Stimulated activated CD4-positive, alpha-beta T cell treated with anti-CD3 and anti-CD28 coated beads, Interleukin-1b, Interleukin-23, amount 100 ng/mL, for 4 hours (primary cell): ENCODE data around the gene STAT6.
A peak's percentile ranks its signal among the peaks of the same experiment; 100 is the strongest.

Experiments
- DNase-seq, 2 donors: peaks; one replicate each; pipeline ENCODE4 v3.0.0-alpha.2; 2020; ENCODE audit warnings: low read depth in 2 of 2

The STAT6 gene

DNA sequence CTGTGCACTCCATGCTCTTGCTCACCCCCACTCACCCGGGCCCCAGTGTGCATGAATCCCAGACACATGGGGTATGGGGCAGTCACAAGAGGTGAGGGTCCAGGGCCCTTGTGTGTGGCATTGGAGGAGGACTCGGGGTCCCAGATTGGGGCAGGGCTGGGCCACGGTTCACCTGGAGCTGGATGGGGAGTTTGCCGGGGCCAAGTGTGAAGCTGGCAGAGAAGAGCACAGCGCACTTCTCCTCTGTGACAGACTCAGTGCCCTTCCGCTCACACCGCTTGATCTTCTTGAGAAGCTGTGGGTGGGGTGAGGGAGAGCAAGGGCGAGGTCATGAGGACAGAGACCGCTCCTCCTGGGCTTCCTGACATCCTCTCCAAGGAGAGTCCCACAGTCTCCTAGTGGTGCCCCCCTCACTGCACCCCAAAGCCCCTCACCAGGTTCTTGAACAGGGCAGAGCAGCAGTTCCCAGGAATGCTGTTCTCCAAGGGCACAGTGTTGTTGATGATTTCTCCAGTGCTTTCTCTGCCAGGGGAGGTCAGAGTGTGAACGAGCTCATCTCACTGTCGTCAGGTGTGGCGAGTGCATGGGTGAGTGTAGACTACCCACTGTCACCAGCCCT, 6.8 kb downstream of the STAT6 start:
- DNase-seq, result no peak

DNA sequence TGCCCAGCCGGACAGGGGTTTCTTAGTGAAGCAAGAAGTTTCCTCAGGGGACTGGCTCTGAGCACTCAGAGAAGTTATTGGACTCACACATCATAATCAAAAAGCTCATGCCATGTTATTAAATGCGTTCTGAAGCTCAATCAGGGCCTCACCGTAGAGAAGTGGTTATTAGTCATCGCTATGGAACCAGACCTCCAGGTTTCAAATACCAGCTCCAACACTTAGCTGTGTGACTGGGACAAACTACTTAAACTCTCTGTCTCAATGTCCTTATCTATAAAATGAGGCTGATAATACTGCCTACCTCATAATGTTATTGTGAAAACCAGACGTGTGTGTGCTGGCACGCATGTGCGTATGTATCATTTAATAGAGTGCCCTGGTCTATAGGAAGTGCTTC, 7.3 kb downstream of the STAT6 start:
- no peak for DNase-seq

DNA sequence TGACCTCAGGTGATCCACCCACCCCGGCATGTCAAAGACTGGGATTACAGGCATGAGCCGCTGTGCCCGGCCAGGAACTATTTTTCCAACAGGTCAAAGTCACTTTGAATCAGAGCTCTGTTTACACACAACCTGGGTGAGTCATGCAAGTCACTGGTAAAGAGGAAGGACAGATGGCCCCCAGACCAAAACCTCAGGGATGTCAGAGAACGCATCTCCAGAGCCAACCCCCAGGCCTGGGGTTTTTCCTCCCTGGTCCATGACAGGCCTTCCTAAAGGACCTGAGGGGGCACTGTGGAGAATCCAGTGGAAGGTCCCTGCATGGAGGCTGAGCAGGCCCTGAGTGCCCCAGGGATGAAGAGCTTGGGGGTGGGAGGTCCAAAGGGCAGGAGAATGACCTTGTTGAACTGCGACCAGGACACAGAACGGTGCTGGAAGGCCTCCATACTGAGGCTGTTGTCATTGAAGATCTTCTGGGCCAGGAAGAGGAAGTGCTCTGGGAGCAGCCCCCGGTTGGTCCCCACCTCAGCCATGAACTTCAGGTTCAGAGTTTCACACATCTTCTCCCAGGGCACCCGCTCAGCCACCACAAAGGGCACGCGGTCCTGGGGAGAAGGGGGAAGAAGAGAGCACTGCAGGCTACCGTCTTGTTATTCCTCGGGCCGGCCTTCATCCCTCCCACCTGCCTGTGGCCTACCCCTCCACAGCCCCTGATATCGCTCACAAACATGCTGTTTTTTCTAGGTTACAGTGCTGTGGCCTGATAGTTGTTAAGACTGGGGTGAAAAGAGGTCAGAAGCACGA, 9.1 kb downstream of the STAT6 start:
- DNase-seq, result no peak

DNA sequence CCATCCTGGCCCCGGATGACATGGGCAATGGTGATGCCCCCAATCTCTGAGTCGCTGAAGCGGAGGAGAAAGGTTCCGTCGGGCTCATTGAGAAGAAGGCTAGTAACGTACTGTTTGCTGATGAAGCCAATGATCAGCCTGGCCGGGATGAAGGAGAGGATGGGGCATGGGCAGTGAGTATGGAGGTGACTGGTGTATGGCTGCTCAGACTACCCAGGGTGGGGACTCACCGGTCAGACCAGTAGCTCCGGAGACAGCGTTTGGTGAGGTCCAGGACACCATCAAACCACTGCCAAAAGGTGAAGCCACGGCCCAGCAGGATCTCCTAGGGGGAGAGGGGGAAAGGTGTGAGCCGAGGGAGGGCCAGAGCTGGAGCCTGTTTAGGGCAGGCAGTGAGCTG, 11.4 kb downstream of the STAT6 start:
- DNase-seq, result no peak

DNA sequence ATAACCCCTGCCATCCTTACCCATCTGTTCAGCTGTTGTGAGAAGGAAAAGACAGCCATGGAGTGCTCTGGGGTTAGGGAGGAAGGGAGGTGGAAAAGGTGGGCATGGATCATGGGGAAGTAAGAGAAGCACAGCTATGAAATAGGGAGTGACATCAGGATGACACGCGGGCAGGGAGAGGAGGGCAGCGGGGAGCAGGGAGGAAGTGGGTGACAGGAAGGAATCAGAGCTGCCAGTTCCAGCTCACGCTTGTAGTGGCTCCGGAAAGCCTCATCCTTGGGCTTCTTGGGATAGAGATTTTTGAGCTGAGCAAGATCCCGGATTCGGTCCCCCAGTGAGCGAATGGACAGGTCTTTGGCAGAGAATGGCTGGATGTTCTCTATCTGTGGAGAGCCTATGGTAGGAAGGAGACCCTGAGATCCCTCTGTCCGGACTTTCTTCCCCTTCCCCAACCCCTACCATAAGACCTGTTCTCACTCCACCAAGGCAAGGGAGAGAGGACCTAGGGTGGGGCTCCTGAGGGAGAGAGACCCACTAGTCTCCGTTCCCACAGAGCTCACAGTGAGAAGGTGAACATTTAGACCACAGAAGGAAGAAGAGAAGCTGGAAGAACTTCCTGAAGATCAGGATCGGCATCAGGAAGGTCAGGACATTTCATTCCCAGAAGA, 12.0 kb downstream of the STAT6 start:
- no peak for DNase-seq

DNA sequence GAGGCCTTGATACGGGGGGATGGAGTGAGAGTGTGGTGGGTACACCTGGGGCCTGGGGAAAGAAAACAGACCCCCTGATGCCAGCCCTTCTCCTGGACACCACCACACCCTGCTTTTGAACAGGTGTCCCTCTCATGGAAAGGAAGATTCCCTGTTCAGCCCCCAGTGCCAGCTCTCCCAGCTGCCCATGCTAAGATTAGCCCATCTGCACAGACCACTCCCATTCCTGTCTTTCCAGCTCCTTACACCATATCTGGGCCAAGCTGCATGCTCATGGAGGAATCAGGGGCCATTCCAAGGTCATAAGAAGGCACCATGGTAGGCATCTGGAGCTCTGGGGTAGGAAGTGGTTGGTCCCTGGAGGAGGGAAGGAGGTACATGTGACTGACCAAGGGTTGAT, 12.6 kb downstream of the STAT6 start:
- DNase-seq, result no peak

DNA sequence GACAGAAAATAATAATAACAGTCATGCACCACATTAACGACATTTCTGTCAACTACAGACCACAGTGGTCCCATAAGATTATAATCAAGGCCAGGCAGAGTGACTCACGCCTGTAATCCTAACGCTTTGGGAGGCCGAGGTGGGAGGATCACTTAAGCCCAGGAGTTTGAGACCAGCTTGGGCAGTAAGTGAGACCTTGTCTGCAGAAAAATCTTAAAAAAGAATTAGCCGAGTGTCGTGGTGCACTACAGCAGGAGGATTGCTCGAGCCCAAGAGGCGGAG, 13.7 kb downstream of the STAT6 start:
- no peak for DNase-seq

DNA sequence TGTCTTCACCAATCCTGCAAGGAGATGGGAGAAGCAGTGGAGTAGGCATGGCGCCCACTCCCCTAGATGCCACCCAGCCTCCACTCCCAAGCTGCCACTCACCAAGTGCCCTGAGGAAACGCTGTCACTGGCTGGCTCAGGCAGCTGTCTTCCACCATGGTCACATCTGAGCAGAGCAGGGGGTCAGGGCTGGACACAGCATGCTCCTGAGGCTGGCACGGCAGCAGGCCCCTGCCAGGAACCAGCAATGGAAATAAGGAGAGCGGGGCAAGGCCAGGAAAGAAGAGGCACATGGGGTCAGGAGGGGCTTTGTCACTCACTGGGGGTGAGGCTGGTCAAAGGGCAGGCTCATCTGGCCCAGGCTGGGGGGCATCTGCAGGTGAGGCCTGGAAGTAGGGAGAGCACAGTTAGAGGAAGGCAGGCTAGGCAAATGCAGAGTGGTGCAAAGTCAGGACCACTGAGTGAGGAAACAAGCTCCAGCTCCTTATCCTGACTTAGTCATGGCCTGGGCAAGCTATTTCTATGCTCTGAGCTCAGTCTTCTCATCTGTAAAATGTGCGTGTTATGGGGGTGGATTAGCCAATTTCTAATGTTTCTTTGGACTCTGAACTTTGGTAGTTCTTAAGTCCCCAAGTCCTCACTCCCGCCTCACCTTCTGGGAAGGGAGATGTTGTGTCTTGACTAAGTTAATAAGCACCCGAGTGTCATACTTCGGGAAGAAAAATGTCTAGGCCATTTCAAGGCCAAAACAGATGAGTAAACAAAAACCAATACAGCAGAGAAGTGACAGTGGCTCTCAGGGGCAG, 14.2 kb downstream of the STAT6 start:
- no peak for DNase-seq

DNA sequence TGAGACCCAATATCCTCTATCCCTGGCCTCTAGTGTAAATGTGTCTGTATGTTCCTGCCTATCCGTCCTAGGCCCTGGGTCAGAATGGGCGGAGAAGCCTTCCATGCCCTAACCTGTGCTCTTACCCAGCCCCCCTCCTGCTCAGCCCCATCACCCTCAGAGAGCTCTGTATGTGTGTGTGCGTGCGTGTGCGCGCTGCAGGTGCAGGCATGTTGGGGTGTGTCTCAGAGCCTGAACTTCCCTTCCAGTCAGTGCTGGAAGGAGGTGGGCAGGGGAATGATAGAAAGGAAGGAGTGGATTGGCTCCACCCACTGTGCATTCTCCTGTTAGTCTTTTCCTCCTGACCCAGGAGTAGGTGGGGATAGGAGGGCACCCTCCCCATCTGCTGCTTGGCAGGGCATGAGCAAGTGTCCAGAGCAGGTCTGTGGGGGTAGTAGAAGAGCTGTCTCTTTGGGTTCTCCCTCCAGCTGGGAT, 15.0 kb downstream of the STAT6 start:
- DNase-seq, result no peak

DNA sequence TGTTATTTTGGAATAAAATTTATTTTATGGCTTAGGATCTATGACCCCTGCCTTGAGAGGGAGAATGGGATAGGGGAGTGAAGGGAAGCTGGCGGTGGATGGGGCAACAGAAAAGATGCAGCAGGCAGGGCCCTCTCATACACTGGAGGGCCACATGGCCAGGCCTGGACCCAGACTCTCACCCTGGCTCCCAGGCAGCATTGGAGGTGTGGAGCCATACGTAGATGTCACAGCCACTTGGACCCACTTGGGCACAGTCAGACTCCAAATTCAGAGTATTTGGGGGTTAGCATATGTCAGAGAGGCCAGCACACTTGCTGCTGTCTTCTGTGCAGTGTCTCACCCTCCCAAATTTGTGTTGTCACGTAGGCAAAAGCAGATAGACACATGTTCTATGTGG, 15.7 kb downstream of the STAT6 start:
- no peak for DNase-seq

DNA sequence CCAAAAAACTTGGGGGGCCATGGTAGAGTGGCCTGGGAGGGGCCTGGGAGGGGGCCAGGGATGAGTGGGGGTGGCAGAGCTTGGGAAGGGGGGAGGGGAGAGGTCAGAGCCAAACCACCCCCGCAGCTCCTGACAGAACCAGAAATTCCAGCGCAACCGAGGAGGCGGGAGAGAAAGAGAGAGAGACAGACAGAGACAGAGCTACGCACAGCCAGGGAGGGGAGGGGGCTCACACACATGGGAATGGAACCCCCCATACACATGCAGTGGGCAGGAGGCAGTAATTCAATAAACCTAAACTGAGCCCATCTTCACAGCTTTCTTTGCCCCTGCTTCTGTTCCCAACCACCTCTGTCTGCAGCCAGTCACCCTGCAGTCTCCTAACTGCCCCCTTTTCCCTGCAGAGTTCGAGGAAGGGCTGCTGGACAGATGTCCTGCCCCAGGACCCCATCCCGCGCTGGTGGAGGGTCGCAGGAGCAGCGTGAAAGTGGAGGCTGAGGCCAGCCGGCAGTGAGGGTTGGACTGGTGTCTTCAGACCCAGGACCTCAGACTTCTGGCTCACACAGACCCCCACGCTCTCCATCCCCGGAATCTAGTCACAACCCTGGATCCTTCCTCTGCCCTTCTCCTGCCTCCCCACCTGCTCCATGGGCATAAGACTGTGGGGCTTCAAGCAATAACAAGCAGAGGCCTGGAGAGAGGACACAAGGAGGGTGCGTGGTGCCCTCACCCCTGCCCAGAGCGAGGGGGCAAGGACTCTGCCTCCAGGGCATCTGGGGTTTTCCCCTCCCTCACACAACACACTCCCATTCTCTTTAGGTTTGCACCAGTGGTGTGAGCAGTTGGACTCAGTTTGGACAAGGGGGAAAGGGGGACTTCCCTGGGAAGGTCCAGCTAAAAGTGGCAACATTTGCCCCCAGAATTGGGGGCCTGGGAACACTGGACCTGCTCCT, 16.7 kb downstream of the STAT6 start:
- DNase-seq, result no peak

DNA sequence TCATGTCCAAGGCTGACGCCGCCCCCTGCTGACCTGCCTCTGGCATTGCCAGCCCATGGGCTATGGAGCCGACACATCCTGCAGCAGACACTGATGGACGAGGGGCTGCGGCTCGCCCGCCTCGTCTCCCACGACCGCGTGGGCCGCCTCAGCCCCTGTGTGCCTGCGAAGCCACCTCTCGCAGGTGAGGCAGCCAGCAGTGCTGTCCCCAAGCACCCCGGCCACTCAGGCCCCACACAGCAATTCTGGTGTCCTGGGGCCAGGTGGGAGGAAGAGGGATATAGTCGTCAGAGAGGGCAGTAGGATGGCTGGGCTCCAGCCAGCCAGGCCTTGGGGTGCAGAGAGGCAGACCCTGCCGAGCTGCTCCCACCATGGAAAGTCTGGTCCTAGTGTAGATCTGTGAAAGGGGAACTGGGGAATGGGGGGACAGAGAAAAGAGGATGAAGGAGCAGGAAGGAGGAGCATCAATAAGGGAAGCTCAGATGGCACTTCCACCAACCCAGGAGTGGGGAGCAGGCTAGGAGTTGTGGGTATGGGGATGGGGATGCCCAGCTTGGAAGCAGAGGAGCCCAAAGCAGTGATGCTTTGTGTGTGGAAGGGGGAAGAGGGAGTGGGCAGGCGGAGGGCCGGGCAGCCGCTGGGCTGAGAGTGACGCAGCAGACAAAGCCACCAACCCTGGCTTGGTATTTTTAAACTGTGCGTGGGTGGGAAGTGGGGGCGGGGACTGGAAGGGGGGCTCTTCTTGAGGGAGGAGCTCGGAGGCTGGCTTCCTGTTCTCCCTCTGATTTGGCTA, 17.6 kb downstream of the STAT6 start:
- peak; percentile 74 to 79 for DNase-seq

DNA sequence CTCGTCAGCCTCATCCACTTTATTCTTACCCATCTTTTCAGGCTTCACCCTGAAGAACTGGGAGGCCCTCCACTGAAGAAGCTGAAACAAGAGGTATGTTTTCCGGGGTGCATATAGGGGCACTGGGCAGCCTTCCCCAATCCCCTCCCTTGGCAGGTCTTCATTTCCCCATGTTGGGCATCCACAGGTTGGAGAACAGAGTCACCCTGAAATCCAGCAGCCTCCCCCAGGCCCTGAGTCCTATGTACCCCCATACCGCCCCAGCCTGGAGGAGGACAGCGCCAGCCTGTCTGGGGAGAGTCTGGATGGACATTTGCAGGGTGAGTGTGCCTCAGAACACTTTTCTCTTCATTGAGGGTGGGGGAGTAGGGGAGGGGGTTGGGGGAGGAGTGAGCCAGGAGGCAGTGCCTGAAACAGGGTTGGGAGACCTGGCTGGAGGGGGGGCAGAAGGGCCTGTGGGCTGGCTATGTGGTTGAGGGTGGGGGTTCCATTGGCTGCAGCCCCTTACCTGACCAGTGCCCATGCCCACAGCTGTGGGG, 18.2 kb downstream of the STAT6 start:
- DNase-seq, result no peak

DNA sequence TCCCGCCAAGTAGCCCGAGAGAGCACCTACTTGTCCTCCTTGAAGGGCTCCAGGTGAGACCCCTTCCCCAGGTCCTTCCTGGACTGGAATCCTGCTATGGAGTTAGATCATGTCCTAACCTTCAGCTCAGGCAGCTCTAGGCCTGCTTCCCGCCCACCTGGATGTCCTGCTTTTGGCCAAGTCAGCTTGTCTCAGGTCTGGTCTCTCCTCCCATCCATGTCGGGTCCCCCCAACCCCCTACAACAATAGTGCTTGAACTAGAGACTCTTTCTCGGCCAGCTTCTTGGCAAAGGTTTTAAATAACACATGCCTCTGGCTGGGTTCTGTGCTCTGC, 18.7 kb downstream of the STAT6 start:
- DNase-seq, result no peak

DNA sequence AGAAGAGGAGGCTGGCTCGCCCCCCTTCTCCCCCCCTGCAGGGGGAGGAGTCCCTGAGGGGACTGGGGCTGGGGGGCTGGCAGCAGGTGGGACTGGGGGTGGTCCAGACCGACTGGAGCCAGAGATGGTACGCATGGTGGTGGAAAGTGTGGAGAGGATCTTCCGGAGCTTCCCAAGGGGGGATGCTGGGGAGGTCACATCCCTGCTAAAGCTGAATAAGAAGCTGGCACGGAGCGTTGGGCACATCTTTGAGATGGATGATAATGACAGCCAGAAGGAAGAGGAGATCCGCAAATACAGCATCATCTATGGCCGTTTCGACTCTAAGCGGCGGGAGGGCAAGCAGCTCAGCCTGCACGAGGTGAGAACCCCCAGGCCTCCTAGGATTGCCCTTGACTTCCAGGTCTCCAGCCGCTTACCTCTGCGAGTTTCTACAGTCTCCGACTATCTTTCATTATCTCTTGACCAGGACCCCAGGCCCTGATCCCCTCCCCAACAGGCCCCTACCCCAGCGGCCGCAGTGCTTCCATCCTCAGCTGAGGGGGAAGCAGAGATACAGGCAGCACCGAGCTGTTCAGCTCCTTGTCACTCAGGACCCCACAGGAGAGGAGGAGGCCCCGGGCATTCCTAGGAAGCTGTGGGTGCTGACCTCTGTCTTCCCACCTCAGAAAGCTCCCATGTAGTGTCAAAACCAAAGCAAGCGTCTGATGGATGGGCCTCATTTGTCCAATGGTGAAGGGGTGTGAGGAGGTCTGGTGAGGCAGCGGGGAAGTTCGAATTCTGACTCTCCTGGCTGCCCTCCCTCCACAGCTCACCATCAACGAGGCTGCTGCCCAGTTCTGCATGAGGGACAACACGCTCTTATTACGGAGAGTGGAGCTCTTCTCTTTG, 19.3 kb downstream of the STAT6 start:
- no peak for DNase-seq

DNA sequence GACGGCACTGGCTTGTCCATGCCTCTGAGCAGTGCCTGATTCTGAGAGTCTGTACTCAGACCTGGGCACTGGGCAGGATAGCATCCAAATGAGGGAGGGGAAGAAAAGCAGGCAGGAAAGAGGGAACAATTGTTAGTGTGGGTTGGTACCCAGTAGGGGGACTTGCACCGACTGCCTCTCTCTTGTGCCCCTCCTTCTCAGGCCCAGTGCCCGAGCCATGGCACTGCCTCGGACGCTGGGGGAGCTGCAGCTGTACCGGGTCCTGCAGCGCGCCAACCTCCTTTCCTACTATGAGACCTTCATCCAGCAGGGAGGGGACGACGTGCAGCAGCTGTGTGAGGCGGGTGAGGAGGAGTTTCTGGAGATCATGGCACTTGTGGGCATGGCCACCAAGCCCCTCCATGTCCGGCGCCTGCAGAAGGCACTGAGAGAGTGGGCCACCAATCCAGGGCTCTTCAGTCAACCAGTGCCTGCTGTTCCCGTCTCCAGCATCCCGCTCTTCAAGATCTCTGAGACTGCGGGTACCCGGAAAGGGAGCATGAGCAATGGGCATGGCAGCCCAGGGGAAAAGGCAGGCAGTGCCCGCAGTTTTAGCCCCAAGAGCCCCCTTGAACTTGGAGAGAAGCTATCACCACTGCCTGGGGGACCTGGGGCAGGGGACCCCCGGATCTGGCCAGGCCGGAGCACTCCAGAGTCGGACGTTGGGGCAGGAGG, 20.1 kb downstream of the STAT6 start:
- no peak for DNase-seq

DNA sequence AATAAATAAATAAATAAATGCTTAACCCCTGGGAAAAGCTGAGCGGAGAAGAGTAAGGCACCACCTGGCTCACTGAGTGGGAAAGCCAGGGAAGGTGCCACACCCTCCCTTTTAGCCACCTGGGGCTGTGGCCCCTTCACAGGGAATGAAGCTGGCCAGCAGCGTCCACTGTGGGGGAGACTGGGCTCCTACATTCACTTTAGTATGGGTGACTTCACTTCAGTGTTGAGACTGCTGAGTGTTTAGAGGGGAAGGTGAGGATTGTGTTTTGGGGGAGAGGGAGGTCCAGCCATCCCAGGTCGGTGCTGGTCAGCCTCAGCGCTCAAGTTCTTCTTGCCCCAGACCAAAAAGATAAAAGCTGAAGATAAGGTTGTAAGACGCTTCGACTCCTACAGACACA, 20.7 kb downstream of the STAT6 start:
- DNase-seq, result no peak
